Neural crest cell (in vitro differentiated cells): ENCODE data around the gene SLC50A1. TPM values are rescaled to one million over a fixed set of nuclear protein-coding genes. Genes with fewer than 3 reads are reported as not detected.

Experiments used
- DNase-seq: peaks from one replicate; pipeline ENCODE4 v3.0.0; 2021; ENCODE audit warnings: low read depth, mixed read lengths, low spot score
- H3K27ac Mint-ChIP-seq: one replicate; pipeline ENCODE4 v1.8.0; 2021; ENCODE audit warnings: mild to moderate bottlenecking, mixed read lengths; ENCODE audit not compliant: unreplicated experiment
- H3K27me3 Mint-ChIP-seq: 2 replicates; pipeline ENCODE4 v1.8.0; 2021; ENCODE audit warnings: low read depth, mild to moderate bottlenecking, mixed read lengths
- H3K36me3 Mint-ChIP-seq: 2 replicates; pipeline ENCODE4 v1.8.0; 2021; ENCODE audit warnings: low read depth, mild to moderate bottlenecking, mixed read lengths
- H3K4me1 Mint-ChIP-seq: 2 replicates; pipeline ENCODE4 v1.8.0; 2021; ENCODE audit warnings: mixed read lengths
- H3K4me3 Mint-ChIP-seq: one replicate; pipeline ENCODE4 v1.8.0; 2021; ENCODE audit warnings: mild to moderate bottlenecking, mixed read lengths
- H3K9me3 Mint-ChIP-seq: 2 replicates; pipeline ENCODE4 v1.8.0; 2021; ENCODE audit warnings: mixed read lengths
- CTCF ChIP-seq: fragments of 200-600 bp; sonication (generic); conservative IDR thresholded peaks from 2 replicates; pipeline ENCODE4 v1.5.0; 2021; ENCODE audit warnings: antibody characterized with exemption, mild to moderate bottlenecking
- total RNA-seq: library from RNA; stranded (reverse); gene quantifications from 2 replicates; pipeline ENCODE4 v1.2.1, GENCODE V29; 2021

The SLC50A1 gene
- total RNA-seq, 1 donor from 2014 or later = 23.2 TPM

- TF ChIP-seq CTCF = no peak
- no peak overlapping the region for H3K27ac Mint-ChIP-seq
- peaks cover 4% of the 10 kb centered on the region for H3K4me1 Mint-ChIP-seq
- no peak overlapping the region for H3K4me3 Mint-ChIP-seq
- no peaks in the 10 kb centered on the region for H3K36me3 Mint-ChIP-seq
- DNase-seq = no peak
- peaks cover 38% of the 10 kb centered on the region for H3K27me3 Mint-ChIP-seq
- no peaks in the 10 kb centered on the region for H3K9me3 Mint-ChIP-seq
These were observed 27.4 kb upstream of the SLC50A1 start for GRCh38 chr1:155108296-155108695.

- no peak overlapping the region for H3K4me3 Mint-ChIP-seq
- no peaks in the 10 kb centered on the region for H3K9me3 Mint-ChIP-seq
- H3K27ac Mint-ChIP-seq = no peak overlapping the region
- DNase-seq = no peak
- TF ChIP-seq CTCF = no peak
- H3K4me1 Mint-ChIP-seq = peaks cover 4% of the 10 kb centered on the region
- no peaks in the 10 kb centered on the region for H3K36me3 Mint-ChIP-seq
- peaks cover 27% of the 10 kb centered on the region for H3K27me3 Mint-ChIP-seq
These were observed 25.3 kb upstream of the SLC50A1 start for GRCh38 chr1:155110381-155110780.

- peaks cover 4% of the 10 kb centered on the region for H3K4me1 Mint-ChIP-seq
- no peaks in the 10 kb centered on the region for H3K9me3 Mint-ChIP-seq
- H3K27ac Mint-ChIP-seq = no peak overlapping the region
- H3K27me3 Mint-ChIP-seq = peaks cover 26% of the 10 kb centered on the region
- H3K4me3 Mint-ChIP-seq = no peak overlapping the region
- no peak for DNase-seq
- H3K36me3 Mint-ChIP-seq = no peaks in the 10 kb centered on the region
- TF ChIP-seq CTCF = no peak
These were observed 24.8 kb upstream of the SLC50A1 start for GRCh38 chr1:155110826-155111225.

- Mint-ChIP-seq H3K4me1 (peaks cover 4% of the 10 kb centered on the region), H3K27me3 (peaks cover 33% of the 10 kb centered on the region), H3K36me3 (no peaks in the 10 kb centered on the region), H3K27ac (no peak overlapping the region), H3K4me3 (no peak overlapping the region), H3K9me3 (no peaks in the 10 kb centered on the region)
- TF ChIP-seq CTCF = no peak
- no peak for DNase-seq
These were observed 22.1 kb upstream of the SLC50A1 start for GRCh38 chr1:155113450-155113980.

- no peak for TF ChIP-seq CTCF
- Mint-ChIP-seq H3K4me1 (no peaks in the 10 kb centered on the region), H3K4me3 (no peak overlapping the region), H3K27ac (no peak overlapping the region), H3K36me3 (no peaks in the 10 kb centered on the region), H3K9me3 (no peaks in the 10 kb centered on the region), H3K27me3 (peaks cover 48% of the 10 kb centered on the region)
- no peak for DNase-seq
These were observed 19.4 kb upstream of the SLC50A1 start for GRCh38 chr1:155116113-155116764.
